Tibial artery (tissue), 4 donors: ENCODE results near the gene GHRL.

Experiments
- DNase-seq, 2 donors: peaks; one replicate each; pipeline ENCODE4 v3.0.0-alpha.2; 2019
- H3K27ac ChIP-seq, 2 donors: fragments of 200-600 bp; sonication (generic) in 1 of 2; 1 replicate in 1 of 2; 2 replicates in 1 of 2; pipeline ENCODE4 v1.5.1; 2018 to 2019; ENCODE audit warnings: mild to moderate bottlenecking in 1 of 2
- H3K27me3 ChIP-seq, 2 donors: fragments of 200-600 bp; sonication (generic) in 1 of 2; one replicate each; pipeline versions ENCODE4 v1.5.1 to v1.6.0; 2016 to 2019
- H3K36me3 ChIP-seq, 3 donors: fragments of 200-600 bp; sonication (generic) in 2 of 3; one replicate each; pipeline ENCODE4 v1.5.1; 2016 to 2019; ENCODE audit warnings: mild to moderate bottlenecking in 2 of 3
- H3K4me1 ChIP-seq, 4 donors: fragments of 200-600 bp; sonication (generic) in 2 of 4; 1 replicate in 3 of 4; 2 replicates in 1 of 4; pipeline ENCODE4 v1.5.1; 2016 to 2019
- H3K4me3 ChIP-seq, 2 donors: fragments of 200-600 bp; sonication (generic) in 1 of 2; 1 replicate in 1 of 2; 2 replicates in 1 of 2; pipeline ENCODE4 v1.5.1; 2018 to 2019; ENCODE audit warnings: mild to moderate bottlenecking in 2 of 2
- H3K9me3 ChIP-seq, 3 donors: fragments of 200-600 bp; sonication (generic) in 1 of 3; one replicate each; pipeline ENCODE4 v1.5.1; 2016 to 2019
- intact Hi-C: fragments of 100-400 bp; cut with DNase I; formaldehyde crosslinking; loops from one replicate; pipeline ENCODE4 v1.15.0; 2023; ENCODE audit warnings: low total_unique reads
- TF ChIP-seq, protein P1 (sequence below), 2 experiments: fragments of 200-600 bp in 1 of 2; fragments of 450-650 bp in 1 of 2; IDR thresholded peaks; one replicate each; pipeline ENCODE4 v1.5.1; 2017 to 2019; ENCODE audit warnings: antibody characterized with exemption in 2 of 2, mild to moderate bottlenecking in 1 of 2, moderate library complexity in 1 of 2

Gene GHRL

DNA sequence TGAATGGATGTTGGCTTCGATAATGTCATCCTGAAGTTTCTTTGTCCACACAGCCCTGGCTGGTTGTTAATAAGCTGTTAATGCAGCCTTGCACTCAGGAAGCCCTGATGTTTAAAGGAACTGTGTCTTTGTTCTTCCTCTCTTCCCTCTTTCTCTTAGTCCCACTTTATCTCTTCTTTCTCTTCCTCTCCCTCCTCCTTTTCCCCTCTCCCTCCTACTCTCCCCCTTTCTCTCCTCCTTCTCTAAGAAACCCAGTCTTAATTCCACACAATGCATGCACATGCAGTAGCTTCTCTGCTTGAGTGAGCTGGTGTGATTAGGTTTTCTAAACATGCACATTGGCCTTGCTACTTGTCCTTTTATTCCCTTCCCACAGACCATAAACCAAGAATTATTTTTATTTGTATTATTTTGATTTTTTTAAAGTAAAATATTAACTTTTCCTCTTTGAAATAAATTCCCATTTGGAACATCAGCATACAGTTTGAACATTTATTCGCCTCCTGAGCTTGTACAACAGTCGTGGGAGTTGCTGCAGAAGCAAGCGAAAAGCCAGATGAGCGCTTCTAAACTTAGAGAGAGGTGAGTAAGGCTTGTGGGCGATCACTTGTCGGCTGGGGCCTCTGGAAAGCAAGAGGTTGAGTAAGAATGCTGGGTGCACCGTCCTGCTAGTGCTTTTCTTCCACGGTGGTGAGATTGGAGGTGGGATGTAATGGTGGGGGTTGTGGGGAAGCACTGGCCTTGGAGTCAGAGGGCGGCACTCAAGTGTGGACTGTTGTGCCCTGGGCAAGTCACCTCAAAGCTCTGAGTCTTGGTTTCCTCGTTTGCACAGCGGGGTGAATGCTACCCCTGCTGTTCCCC lies 7.2 kb downstream of the GHRL start:
- no peaks in the 10 kb centered on the region for H3K4me1 ChIP-seq
- intact Hi-C loops: no loop called here
- no peak for DNase-seq
- H3K27ac ChIP-seq: no peak overlapping the region
- no peaks in the 10 kb centered on the region for H3K9me3 ChIP-seq
- no peaks in the 10 kb centered on the region for H3K27me3 ChIP-seq
- no peak overlapping the region for H3K4me3 ChIP-seq
- H3K36me3 ChIP-seq: peaks cover 10 to 83% (median 39%) of the 10 kb centered on the region in 3 donors
- TF ChIP-seq, protein P1, sequence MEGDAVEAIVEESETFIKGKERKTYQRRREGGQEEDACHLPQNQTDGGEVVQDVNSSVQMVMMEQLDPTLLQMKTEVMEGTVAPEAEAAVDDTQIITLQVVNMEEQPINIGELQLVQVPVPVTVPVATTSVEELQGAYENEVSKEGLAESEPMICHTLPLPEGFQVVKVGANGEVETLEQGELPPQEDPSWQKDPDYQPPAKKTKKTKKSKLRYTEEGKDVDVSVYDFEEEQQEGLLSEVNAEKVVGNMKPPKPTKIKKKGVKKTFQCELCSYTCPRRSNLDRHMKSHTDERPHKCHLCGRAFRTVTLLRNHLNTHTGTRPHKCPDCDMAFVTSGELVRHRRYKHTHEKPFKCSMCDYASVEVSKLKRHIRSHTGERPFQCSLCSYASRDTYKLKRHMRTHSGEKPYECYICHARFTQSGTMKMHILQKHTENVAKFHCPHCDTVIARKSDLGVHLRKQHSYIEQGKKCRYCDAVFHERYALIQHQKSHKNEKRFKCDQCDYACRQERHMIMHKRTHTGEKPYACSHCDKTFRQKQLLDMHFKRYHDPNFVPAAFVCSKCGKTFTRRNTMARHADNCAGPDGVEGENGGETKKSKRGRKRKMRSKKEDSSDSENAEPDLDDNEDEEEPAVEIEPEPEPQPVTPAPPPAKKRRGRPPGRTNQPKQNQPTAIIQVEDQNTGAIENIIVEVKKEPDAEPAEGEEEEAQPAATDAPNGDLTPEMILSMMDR (IDR thresholded peaks at IDR 0.05): no peak

DNA sequence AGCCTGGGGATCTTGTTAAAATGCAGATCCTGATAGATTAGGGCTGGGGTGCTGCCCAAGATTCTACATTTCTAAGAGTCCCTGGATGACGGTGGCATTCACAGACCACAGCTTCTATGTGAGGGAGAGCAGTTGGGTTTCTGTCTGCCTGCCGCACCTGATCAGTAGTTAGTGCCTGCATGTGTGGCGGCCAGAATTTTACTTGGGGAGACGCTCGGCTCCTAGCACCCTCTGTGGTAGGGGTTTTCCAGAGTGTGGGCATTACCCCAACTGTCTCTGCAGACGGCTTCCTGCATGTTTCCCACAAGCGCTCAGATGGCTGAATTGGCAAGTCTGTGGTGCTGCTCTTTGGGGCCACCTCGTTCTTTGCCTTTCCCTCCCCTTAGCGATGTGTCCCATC lies 8.3 kb downstream of the GHRL start:
- H3K4me3 ChIP-seq: no peak overlapping the region
- H3K9me3 ChIP-seq: no peaks in the 10 kb centered on the region
- TF ChIP-seq, protein P1 (IDR thresholded peaks at IDR 0.05): no peak
- no peaks in the 10 kb centered on the region for H3K4me1 ChIP-seq
- H3K27ac ChIP-seq: no peak overlapping the region
- no peaks in the 10 kb centered on the region for H3K27me3 ChIP-seq
- intact Hi-C loops: no loop called here
- no peak for DNase-seq
- peaks cover 20 to 83% (median 45%) of the 10 kb centered on the region in 3 donors for H3K36me3 ChIP-seq

DNA sequence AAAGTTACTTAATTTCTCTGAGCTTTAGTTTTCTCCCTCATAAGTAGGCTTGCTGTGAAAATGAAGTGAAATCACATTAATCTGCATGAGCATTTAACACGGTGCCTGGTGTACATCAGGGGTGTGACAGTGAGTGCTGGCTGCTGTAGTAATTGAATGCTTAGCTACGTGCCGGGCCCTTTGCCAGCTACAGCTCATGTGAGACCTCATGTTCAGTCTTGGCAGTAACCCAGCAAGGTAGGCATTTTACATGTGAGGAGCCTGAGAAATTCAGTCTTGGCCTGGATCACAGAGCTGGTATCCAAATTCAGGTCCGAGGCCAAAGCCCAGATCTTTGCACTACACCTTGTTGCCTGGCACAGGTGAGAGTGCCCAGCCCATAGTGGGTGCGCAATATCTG lies 9.1 kb downstream of the GHRL start:
- intact Hi-C loops: no loop called here
- DNase-seq: no peak
- TF ChIP-seq, protein P1 (IDR thresholded peaks at IDR 0.05): no peak
- Histone ChIP-seq H3K27ac (no peak overlapping the region), H3K36me3 (peaks cover 26 to 85% (median 47%) of the 10 kb centered on the region in 3 donors), H3K4me1 (no peaks in the 10 kb centered on the region), H3K4me3 (no peak overlapping the region), H3K9me3 (no peaks in the 10 kb centered on the region), H3K27me3 (no peaks in the 10 kb centered on the region)

DNA sequence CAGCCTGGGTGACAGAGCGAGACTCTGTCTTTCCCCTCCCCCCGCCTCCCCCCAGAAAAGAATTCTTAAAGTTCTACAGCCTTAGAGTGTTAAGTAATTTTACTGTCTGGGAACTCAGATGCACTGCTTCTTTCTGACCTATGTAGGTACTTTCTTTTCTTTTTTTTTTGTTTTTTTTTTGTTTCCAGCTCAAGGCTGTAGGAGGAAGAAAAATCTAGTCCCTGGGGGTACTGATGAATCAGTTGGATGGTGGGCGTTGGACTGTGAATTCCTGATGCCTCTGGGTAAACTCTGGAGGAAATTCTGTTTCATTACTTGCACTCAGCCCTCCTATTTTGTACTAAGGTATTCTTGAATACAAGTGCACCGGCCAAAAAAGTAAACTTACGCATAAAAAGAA lies 10.8 kb downstream of the GHRL start:
- no peaks in the 10 kb centered on the region for H3K4me1 ChIP-seq
- DNase-seq: no peak
- H3K9me3 ChIP-seq: no peaks in the 10 kb centered on the region
- intact Hi-C loops: no loop called here
- peaks cover 42 to 86% (median 53%) of the 10 kb centered on the region in 3 donors for H3K36me3 ChIP-seq
- TF ChIP-seq, protein P1 (IDR thresholded peaks at IDR 0.05): no peak
- no peaks in the 10 kb centered on the region for H3K27me3 ChIP-seq
- no peak overlapping the region for H3K4me3 ChIP-seq
- H3K27ac ChIP-seq: no peak overlapping the region

DNA sequence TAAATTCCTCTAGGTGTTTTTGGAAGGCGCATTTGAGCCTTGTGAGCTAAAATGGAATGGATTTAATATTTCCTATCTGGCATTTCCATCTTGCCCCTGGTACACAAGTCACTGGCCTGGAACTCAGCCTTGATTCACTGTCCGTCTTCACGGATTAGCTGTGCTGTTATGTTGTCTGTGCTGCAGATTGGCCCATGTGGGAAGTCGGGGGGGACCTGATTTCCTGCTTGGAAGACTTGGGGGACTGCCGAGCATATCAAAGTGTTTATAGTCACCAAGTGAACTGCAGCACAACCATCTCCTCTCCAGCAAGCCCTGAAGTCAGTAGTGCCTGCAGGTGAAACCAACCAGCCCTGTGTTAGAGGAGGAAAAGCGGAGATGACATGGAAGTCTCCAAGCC lies 12.2 kb downstream of the GHRL start:
- Histone ChIP-seq H3K27me3 (no peaks in the 10 kb centered on the region), H3K36me3 (peaks cover 54 to 83% (median 58%) of the 10 kb centered on the region in 3 donors), H3K27ac (no peak overlapping the region), H3K4me1 (no peaks in the 10 kb centered on the region), H3K9me3 (no peaks in the 10 kb centered on the region), H3K4me3 (no peak overlapping the region)
- intact Hi-C loops: no loop called here
- TF ChIP-seq, protein P1 (IDR thresholded peaks at IDR 0.05): no peak
- DNase-seq: peak in 1 of 2 donors; percentile 53
